Vagina (tissue), 2 donors: Measurements from ENCODE around the gene ADPRS. TPM values are rescaled to one million over a fixed set of nuclear protein-coding genes. Genes with fewer than 3 reads are reported as not detected.
A peak's percentile ranks its signal among the peaks of the same experiment; 100 is the strongest.

Source experiments
- DNase-seq, 2 donors: peaks; one replicate each; pipeline ENCODE4 v3.0.0-alpha.2; 2017; ENCODE audit errors: extremely low spot score in 2 of 2
- H3K27ac ChIP-seq: fragments of 200-600 bp; sonication (generic); one replicate; pipeline ENCODE4 v1.5.1; 2019
- H3K27me3 ChIP-seq: fragments of 200-600 bp; sonication (generic); one replicate; pipeline ENCODE4 v1.5.1; 2019
- H3K36me3 ChIP-seq, 2 donors: fragments of 200-600 bp; sonication (generic); one replicate each; pipeline ENCODE4 v1.5.1; 2017 to 2019
- H3K4me1 ChIP-seq: fragments of 200-600 bp; sonication (generic); one replicate; pipeline ENCODE4 v1.5.1; 2019
- H3K4me3 ChIP-seq, 2 donors: fragments of 200-600 bp; sonication (generic); 1 replicate in 1 of 2; 2 replicates in 1 of 2; pipeline ENCODE4 v1.5.1; 2016 to 2019
- H3K9me3 ChIP-seq: fragments of 200-600 bp; sonication (generic); one replicate; pipeline ENCODE4 v1.5.1; 2019
- POLR2A ChIP-seq, 2 donors: fragments of 450-650 bp; IDR thresholded peaks; one replicate each; pipeline ENCODE4 v1.6.1; 2017; ENCODE audit warnings: antibody characterized with exemption in 2 of 2, mild to moderate bottlenecking in 2 of 2, moderate library complexity in 2 of 2
- POLR2AphosphoS5 ChIP-seq, 2 donors: sonication (generic); formaldehyde crosslinking; IDR thresholded peaks; one replicate each; pipeline ENCODE4 v1.9.0; 2017; ENCODE audit warnings: antibody characterized with exemption in 2 of 2, mild to moderate bottlenecking in 2 of 2, low read depth in 1 of 2; ENCODE audit not compliant: insufficient read depth in 1 of 2
- intact Hi-C: fragments of 100-400 bp; cut with DNase I; formaldehyde crosslinking; loops from one replicate; pipeline ENCODE4 v1.15.1; 2023
- total RNA-seq: library from RNA; depleted of rRNA; stranded (reverse); fragments of >200 nt; gene quantifications from one replicate; pipeline ENCODE4 v1.2.3, GENCODE V29; 2016
- TF ChIP-seq, protein P1 (sequence below), 3 experiments: fragments of 450-650 bp in 2 of 3; fragments of 200-600 bp in 1 of 3; sonication (generic) in 1 of 3; IDR thresholded peaks; one replicate each; pipeline ENCODE4 v1.5.1; 2017 to 2019; ENCODE audit warnings: antibody characterized with exemption in 3 of 3, mild to moderate bottlenecking in 2 of 3, moderate library complexity in 2 of 3

Gene ADPRS
- 32.2 TPM for total RNA-seq

- Histone ChIP-seq H3K36me3 (peaks cover 0 to 26% of the 10 kb centered on the region in 2 donors), H3K27me3 (no peaks in the 10 kb centered on the region), H3K27ac (peak within 1 kb of the TSS; percentile 88), H3K9me3 (no peaks in the 10 kb centered on the region), H3K4me1 (peaks cover 38% of the 10 kb centered on the region), H3K4me3 (peak within 1 kb of the TSS; percentile 89 to 99)
- peak in 1 of 2 donors; percentile 96 for DNase-seq
- TF ChIP-seq POLR2AphosphoS5 (IDR thresholded peaks at IDR 0.05; ENCODE audit: insufficient read depth in 1 of 2, low read depth in 1 of 2) (peak; percentile 78 to 86), POLR2A (IDR thresholded peaks at IDR 0.05) (peak in 1 of 2 donors; percentile 60)
- TF ChIP-seq, protein P1, sequence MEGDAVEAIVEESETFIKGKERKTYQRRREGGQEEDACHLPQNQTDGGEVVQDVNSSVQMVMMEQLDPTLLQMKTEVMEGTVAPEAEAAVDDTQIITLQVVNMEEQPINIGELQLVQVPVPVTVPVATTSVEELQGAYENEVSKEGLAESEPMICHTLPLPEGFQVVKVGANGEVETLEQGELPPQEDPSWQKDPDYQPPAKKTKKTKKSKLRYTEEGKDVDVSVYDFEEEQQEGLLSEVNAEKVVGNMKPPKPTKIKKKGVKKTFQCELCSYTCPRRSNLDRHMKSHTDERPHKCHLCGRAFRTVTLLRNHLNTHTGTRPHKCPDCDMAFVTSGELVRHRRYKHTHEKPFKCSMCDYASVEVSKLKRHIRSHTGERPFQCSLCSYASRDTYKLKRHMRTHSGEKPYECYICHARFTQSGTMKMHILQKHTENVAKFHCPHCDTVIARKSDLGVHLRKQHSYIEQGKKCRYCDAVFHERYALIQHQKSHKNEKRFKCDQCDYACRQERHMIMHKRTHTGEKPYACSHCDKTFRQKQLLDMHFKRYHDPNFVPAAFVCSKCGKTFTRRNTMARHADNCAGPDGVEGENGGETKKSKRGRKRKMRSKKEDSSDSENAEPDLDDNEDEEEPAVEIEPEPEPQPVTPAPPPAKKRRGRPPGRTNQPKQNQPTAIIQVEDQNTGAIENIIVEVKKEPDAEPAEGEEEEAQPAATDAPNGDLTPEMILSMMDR (IDR thresholded peaks at IDR 0.05), result peak; percentile 89 to 99 (median 99)
- intact Hi-C loops, result no loop called here
Observed at GRCh38 chr1:36088577-36089392, at the start of gene ADPRS. Gene ADPRS, plus strand, starts transcription at chr1:36088892. Its CDS starts 13 bp downstream, at chr1:36088905.

DNA sequence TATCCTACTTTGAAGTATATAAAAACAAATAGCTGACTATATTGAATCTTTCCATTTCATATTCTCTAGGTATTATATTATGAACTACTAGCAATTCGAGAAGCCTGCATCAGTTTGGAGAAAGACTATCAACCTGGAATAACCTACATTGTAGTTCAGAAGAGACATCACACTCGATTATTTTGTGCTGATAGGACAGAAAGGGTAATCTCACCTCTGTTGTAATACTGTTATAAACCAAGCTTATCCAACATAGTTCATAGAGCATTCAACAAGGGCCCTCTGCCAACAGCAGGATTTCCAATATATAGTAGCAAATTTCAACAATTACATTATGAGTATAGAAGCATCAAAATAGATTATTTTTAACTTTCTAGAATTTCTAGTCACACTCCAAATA is 48.5 kb upstream of the ADPRS start:
- Histone ChIP-seq H3K36me3 (peaks cover 5 to 57% of the 10 kb centered on the region in 2 donors), H3K27me3 (no peaks in the 10 kb centered on the region)
- TF ChIP-seq POLR2A (IDR thresholded peaks at IDR 0.05), result no peak
- no peak for TF ChIP-seq POLR2AphosphoS5 (IDR thresholded peaks at IDR 0.05; ENCODE audit: insufficient read depth in 1 of 2, low read depth in 1 of 2)
- TF ChIP-seq, protein P1 (IDR thresholded peaks at IDR 0.05), result no peak

DNA sequence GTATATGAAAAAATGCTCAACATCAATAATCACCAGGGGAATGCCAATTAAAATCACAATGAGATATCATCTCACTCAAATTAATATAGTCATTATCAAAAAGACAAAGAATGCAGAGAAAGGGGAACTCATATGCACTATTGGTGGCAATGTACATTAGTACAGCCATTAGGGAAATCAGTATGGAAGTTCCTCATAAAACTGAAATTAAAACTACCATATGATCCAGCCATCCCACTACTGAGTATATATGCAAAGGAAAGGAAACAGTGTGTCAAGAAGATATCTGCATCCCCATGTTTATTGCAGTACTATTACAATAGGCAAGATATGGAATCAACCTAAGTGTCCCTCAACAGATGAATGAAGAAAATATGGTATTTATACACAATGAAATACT is 36.9 kb upstream of the ADPRS start:
- Histone ChIP-seq H3K27me3 (no peaks in the 10 kb centered on the region), H3K36me3 (peaks cover 0 to 27% of the 10 kb centered on the region in 2 donors), H3K4me3 (no peak overlapping the region), H3K9me3 (no peaks in the 10 kb centered on the region), H3K4me1 (no peaks in the 10 kb centered on the region), H3K27ac (no peak overlapping the region)
- DNase-seq, result no peak
- TF ChIP-seq POLR2A (IDR thresholded peaks at IDR 0.05), result no peak
- TF ChIP-seq POLR2AphosphoS5 (IDR thresholded peaks at IDR 0.05; ENCODE audit: insufficient read depth in 1 of 2, low read depth in 1 of 2), result no peak
- TF ChIP-seq, protein P1 (IDR thresholded peaks at IDR 0.05), result no peak
- intact Hi-C loops, result no loop called here

More for the DNA sequence above, 48.5 kb upstream of the ADPRS start:
- no peak for DNase-seq
- no peak overlapping the region for H3K27ac ChIP-seq
- H3K4me1 ChIP-seq, result no peaks in the 10 kb centered on the region
- H3K4me3 ChIP-seq, result no peak overlapping the region
- intact Hi-C loops, result no loop called here
- H3K9me3 ChIP-seq, result no peaks in the 10 kb centered on the region

DNA sequence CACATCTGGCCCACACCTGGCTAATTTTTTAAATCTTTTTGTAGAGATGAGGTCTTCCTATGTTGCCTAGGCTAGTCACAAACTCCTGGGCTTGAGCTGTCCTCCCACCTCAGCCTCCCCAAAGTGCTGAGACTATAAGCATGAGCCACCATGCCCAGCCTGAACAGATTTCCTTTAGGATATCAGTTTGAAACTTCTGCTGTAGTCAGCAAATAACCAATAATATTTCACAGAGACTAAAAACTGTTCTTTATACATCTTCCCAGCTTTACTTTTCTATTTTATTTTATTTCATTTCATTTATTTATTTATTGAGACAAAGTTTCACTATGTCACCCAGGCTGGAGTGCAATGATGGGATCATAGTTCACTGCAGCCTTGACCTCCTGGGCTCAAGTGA is 34.7 kb upstream of the ADPRS start:
- intact Hi-C loops, result no loop called here
- H3K9me3 ChIP-seq, result no peaks in the 10 kb centered on the region
- TF ChIP-seq POLR2A (IDR thresholded peaks at IDR 0.05), result no peak
- TF ChIP-seq POLR2AphosphoS5 (IDR thresholded peaks at IDR 0.05; ENCODE audit: insufficient read depth in 1 of 2, low read depth in 1 of 2), result no peak
- TF ChIP-seq, protein P1 (IDR thresholded peaks at IDR 0.05), result no peak
- H3K4me1 ChIP-seq, result no peaks in the 10 kb centered on the region
- H3K4me3 ChIP-seq, result no peak overlapping the region
- H3K27me3 ChIP-seq, result no peaks in the 10 kb centered on the region
- DNase-seq, result no peak
- H3K36me3 ChIP-seq, result peaks cover 0 to 11% of the 10 kb centered on the region in 2 donors
- no peak overlapping the region for H3K27ac ChIP-seq

- H3K36me3 ChIP-seq, result peaks cover 0 to 10% of the 10 kb centered on the region in 2 donors
- TF ChIP-seq POLR2A (IDR thresholded peaks at IDR 0.05) (no peak), POLR2AphosphoS5 (IDR thresholded peaks at IDR 0.05; ENCODE audit: insufficient read depth in 1 of 2, low read depth in 1 of 2) (no peak)
- TF ChIP-seq, protein P1 (IDR thresholded peaks at IDR 0.05), result no peak
Observed at GRCh38 chr1:36055706-36056105, 33.0 kb upstream of the ADPRS start.

More at GRCh38 chr1:36055706-36056105, 33.0 kb upstream of the ADPRS start:
- Histone ChIP-seq H3K27ac (no peak overlapping the region), H3K4me1 (no peaks in the 10 kb centered on the region), H3K4me3 (no peak overlapping the region), H3K27me3 (no peaks in the 10 kb centered on the region), H3K9me3 (no peaks in the 10 kb centered on the region)
- intact Hi-C loops, result no loop called here
- no peak for DNase-seq
